NT2/D1 (cell line): ENCODE measurements around the gene RGS3.

Experiments
- SUZ12 ChIP-seq: IDR thresholded peaks from 2 replicates; pipeline ENCODE4 v1.6.1; 2011; ENCODE audit not compliant: insufficient read length, insufficient read depth; ENCODE audit errors: extremely low read depth
- ZNF274 ChIP-seq: IDR thresholded peaks from 2 replicates; pipeline ENCODE4 v1.6.1; 2011; ENCODE audit warnings: mild to moderate bottlenecking, low read depth, low read length

DNA sequence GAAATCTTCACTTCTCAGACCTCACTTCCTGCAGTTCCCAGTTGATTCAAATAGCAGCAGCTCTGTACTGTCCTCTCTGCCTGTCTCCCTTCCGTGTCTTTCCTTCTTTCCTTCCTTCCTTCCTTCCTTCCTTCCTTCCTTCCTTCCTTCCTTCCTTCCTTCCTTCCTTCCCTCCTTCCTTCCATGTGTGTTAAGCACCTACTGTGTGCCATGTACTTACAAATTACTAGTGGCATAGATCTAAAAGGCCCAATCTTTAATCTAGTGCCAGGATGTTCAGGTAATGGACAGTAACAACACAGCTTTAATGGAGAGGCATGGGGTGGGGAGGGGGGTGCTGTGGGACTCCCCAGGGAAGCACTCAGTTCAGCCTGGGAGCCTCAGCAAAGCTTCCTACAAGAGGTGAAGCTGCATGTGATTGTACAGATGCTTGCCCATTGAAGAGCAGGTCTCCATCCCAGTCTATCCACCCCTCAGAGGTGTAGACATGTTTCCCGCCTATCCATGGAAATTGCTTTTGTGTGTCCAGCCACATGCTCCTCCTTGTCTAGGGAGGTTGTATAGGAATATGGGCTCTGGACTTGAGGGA is 106.0 kb downstream of the RGS3 start:
- TF ChIP-seq ZNF274 (no peak), SUZ12 (no peak)
